Prostate gland (tissue), 2 donors: ENCODE data around the gene LSAMP.

Experiments used
- POLR2A ChIP-seq: fragments of 450-650 bp; IDR thresholded peaks from one replicate; pipeline ENCODE4 v1.6.1; 2016; ENCODE audit warnings: antibody characterized with exemption, mild to moderate bottlenecking
- TF ChIP-seq, protein P1 (sequence below), 4 experiments: fragments of 200-600 bp in 2 of 4; fragments of 450-650 bp in 2 of 4; sonication (generic) in 2 of 4; IDR thresholded peaks; 1 replicate in 3 of 4; 2 replicates in 1 of 4; pipeline ENCODE4 v1.5.1; 2016 to 2019; ENCODE audit warnings: antibody characterized with exemption in 4 of 4, mild to moderate bottlenecking in 2 of 4, moderate library complexity in 2 of 4

- TF ChIP-seq, protein P1, sequence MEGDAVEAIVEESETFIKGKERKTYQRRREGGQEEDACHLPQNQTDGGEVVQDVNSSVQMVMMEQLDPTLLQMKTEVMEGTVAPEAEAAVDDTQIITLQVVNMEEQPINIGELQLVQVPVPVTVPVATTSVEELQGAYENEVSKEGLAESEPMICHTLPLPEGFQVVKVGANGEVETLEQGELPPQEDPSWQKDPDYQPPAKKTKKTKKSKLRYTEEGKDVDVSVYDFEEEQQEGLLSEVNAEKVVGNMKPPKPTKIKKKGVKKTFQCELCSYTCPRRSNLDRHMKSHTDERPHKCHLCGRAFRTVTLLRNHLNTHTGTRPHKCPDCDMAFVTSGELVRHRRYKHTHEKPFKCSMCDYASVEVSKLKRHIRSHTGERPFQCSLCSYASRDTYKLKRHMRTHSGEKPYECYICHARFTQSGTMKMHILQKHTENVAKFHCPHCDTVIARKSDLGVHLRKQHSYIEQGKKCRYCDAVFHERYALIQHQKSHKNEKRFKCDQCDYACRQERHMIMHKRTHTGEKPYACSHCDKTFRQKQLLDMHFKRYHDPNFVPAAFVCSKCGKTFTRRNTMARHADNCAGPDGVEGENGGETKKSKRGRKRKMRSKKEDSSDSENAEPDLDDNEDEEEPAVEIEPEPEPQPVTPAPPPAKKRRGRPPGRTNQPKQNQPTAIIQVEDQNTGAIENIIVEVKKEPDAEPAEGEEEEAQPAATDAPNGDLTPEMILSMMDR (IDR thresholded peaks at IDR 0.05) = no peak
- TF ChIP-seq POLR2A = no peak
These were observed 379.8 kb downstream of the LSAMP start for GRCh38 chr3:116065501-116065900.
